H9 (cell line): ENCODE measurements around the gene CHAF1A. TPM values are rescaled to one million over a fixed set of nuclear protein-coding genes. Genes with fewer than 3 reads are reported as not detected.

Source experiments
- DNase-seq: peaks from one replicate; pipeline ENCODE4 v3.0.0-alpha.2; 2017
- H2AFZ ChIP-seq: one replicate; pipeline ENCODE4 v1.6.1; 2013; ENCODE audit warnings: mild to moderate bottlenecking, low read length, control low read depth, moderate library complexity
- H2AK5ac ChIP-seq: 2 replicates; pipeline ENCODE4 v1.6.1; 2013; ENCODE audit warnings: low read length, control low read depth, mixed read lengths; ENCODE audit not compliant: insufficient read length
- H2BK120ac ChIP-seq: one replicate; pipeline ENCODE4 v1.6.1; 2013; ENCODE audit warnings: low read depth, mild to moderate bottlenecking, low read length, control low read depth, inconsistent platforms; ENCODE audit not compliant: poor library complexity, severe bottlenecking
- H2BK12ac ChIP-seq: 2 replicates; pipeline ENCODE4 v1.6.1; 2013; ENCODE audit warnings: low read length, control low read depth, mixed read lengths, low read depth; ENCODE audit not compliant: insufficient read length
- H2BK15ac ChIP-seq: 2 replicates; pipeline ENCODE4 v1.6.1; 2013; ENCODE audit warnings: low read depth, low read length, control low read depth
- H2BK20ac ChIP-seq: one replicate; pipeline ENCODE4 v1.6.1; 2013; ENCODE audit warnings: low read depth, mild to moderate bottlenecking, low read length, control low read depth, inconsistent platforms; ENCODE audit not compliant: poor library complexity, severe bottlenecking
- H2BK5ac ChIP-seq: 2 replicates; pipeline ENCODE4 v1.6.1; 2013; ENCODE audit warnings: low read length, control low read depth, mixed read lengths; ENCODE audit not compliant: insufficient read length
- H3K14ac ChIP-seq: 2 replicates; pipeline ENCODE4 v1.6.1; 2013; ENCODE audit warnings: low read length, control low read depth; ENCODE audit not compliant: insufficient read depth
- H3K18ac ChIP-seq: 2 replicates; pipeline ENCODE4 v1.6.1; 2013; ENCODE audit warnings: low read depth, mild to moderate bottlenecking, mixed read lengths, low read length, control low read depth; ENCODE audit not compliant: insufficient read length
- H3K23ac ChIP-seq: 2 replicates; pipeline ENCODE4 v1.6.1; 2013; ENCODE audit warnings: low read length, control low read depth, mixed read lengths, low read depth; ENCODE audit not compliant: insufficient read length
- H3K23me2 ChIP-seq: 2 replicates; pipeline ENCODE4 v1.6.1; 2013; ENCODE audit warnings: low read depth, mild to moderate bottlenecking, mixed read lengths, low read length, control low read depth; ENCODE audit not compliant: insufficient read length, poor library complexity, severe bottlenecking
- H3K27ac ChIP-seq: 2 replicates; pipeline ENCODE4 v1.5.1; 2013; ENCODE audit warnings: low read length, control low read depth, mixed read lengths, low read depth; ENCODE audit not compliant: insufficient read length
- H3K27me3 ChIP-seq: 2 replicates; pipeline ENCODE4 v1.6.1; 2013; ENCODE audit warnings: low read length, control low read depth, inconsistent platforms; ENCODE audit not compliant: insufficient read depth
- H3K4ac ChIP-seq: 2 replicates; pipeline ENCODE4 v1.6.1; 2013; ENCODE audit warnings: low read depth, mild to moderate bottlenecking, control low read depth, inconsistent platforms, low read length, moderate library complexity
- H3K4me1 ChIP-seq: 2 replicates; pipeline ENCODE4 v1.6.1; 2013; ENCODE audit warnings: low read length, control low read depth, inconsistent platforms; ENCODE audit not compliant: insufficient read depth
- H3K4me2 ChIP-seq: 2 replicates; pipeline ENCODE4 v1.6.1; 2013; ENCODE audit warnings: low read length, control low read depth, mixed read lengths; ENCODE audit not compliant: insufficient read length, insufficient read depth
- H3K56ac ChIP-seq: 2 replicates; pipeline ENCODE4 v1.6.1; 2013; ENCODE audit warnings: low read depth, mild to moderate bottlenecking, mixed read lengths, low read length, control low read depth; ENCODE audit not compliant: insufficient read length
- H3K79me1 ChIP-seq: 2 replicates; pipeline ENCODE4 v1.6.1; 2013; ENCODE audit warnings: low read depth, mild to moderate bottlenecking, moderate library complexity, low read length, control low read depth, inconsistent platforms; ENCODE audit not compliant: insufficient read depth, poor library complexity, severe bottlenecking
- H3K79me2 ChIP-seq: 2 replicates; pipeline ENCODE4 v1.6.1; 2013; ENCODE audit warnings: low read length, control low read depth, inconsistent platforms; ENCODE audit not compliant: insufficient read depth
- H3K9ac ChIP-seq: 2 replicates; pipeline ENCODE4 v1.6.1; 2013; ENCODE audit warnings: low read length, control low read depth, mixed read lengths; ENCODE audit not compliant: insufficient read length; ENCODE audit errors: extremely low read depth
- H3K9me3 ChIP-seq: one replicate; pipeline ENCODE4 v1.6.1; 2013; ENCODE audit warnings: low read depth, low read length, inconsistent platforms; ENCODE audit not compliant: control insufficient read depth
- H3T11ph ChIP-seq: one replicate; pipeline ENCODE4 v1.6.1; 2013; ENCODE audit warnings: mild to moderate bottlenecking, low read length, control low read depth, inconsistent platforms
- H4K20me1 ChIP-seq: one replicate; pipeline ENCODE4 v1.6.1; 2013; ENCODE audit not compliant: control insufficient read depth, insufficient read length, insufficient read depth
- H4K5ac ChIP-seq: 2 replicates; pipeline ENCODE4 v1.6.1; 2013; ENCODE audit warnings: low read depth, mild to moderate bottlenecking, mixed read lengths, low read length, control low read depth; ENCODE audit not compliant: insufficient read length
- H4K8ac ChIP-seq: replicated peaks from 2 replicates; pipeline ENCODE4 v1.6.1; 2013; ENCODE audit warnings: low read length, control low read depth, mixed read lengths, low read depth; ENCODE audit not compliant: insufficient read length
- H4K91ac ChIP-seq: 2 replicates; pipeline ENCODE4 v1.6.1; 2013; ENCODE audit warnings: low read depth, mild to moderate bottlenecking, moderate library complexity, mixed read lengths, low read length, control low read depth; ENCODE audit not compliant: insufficient read length
- H3K27ac Mint-ChIP-seq, 3 experiments: 2 replicates in 2 of 3; 3 replicates in 1 of 3; pipeline ENCODE4 v1.8.0; 2020 to 2021; ENCODE audit warnings: mixed read lengths in 3 of 3, mild to moderate bottlenecking in 1 of 3, moderate library complexity in 1 of 3
- H3K27me3 Mint-ChIP-seq: 2 replicates; pipeline ENCODE4 v1.8.0; 2021; ENCODE audit warnings: low read depth, mild to moderate bottlenecking, moderate library complexity, mixed read lengths
- H3K36me3 Mint-ChIP-seq, 3 experiments: 2 replicates in 2 of 3; 3 replicates in 1 of 3; pipeline ENCODE4 v1.8.0; 2020 to 2021; ENCODE audit warnings: low read depth in 3 of 3, mixed read lengths in 3 of 3; ENCODE audit not compliant: insufficient read depth in 1 of 3
- H3K4me1 Mint-ChIP-seq, 2 experiments: 2 replicates each; pipeline ENCODE4 v1.8.0; 2020; ENCODE audit warnings: mixed read lengths in 2 of 2
- H3K4me3 Mint-ChIP-seq, 2 experiments: 2 replicates in 1 of 2; 3 replicates in 1 of 2; pipeline ENCODE4 v1.8.0; 2020 to 2021; ENCODE audit warnings: mild to moderate bottlenecking in 2 of 2, mixed read lengths in 2 of 2, moderate library complexity in 1 of 2
- H3K9me3 Mint-ChIP-seq, 2 experiments: 2 replicates in 1 of 2; 3 replicates in 1 of 2; pipeline ENCODE4 v1.8.0; 2020; ENCODE audit warnings: mild to moderate bottlenecking in 2 of 2, mixed read lengths in 2 of 2, moderate library complexity in 1 of 2
- CTCF ChIP-seq: fragments of 200-600 bp; sonication (generic); conservative IDR thresholded peaks from 3 replicates; pipeline ENCODE4 v1.8.0; 2021; ENCODE audit warnings: antibody characterized with exemption, mild to moderate bottlenecking
- WGBS: extraction: QIAGEN DNeasy Blood & Tissue Kit; methylation state at CpG from one replicate; pipeline ENCODE4 v1.1.7; 2013; ENCODE audit warnings: missing lambda C conversion rate, low lambda C conversion rate, mixed read lengths; ENCODE audit not compliant: insufficient read length; ENCODE audit errors: extremely low coverage; 5-methylcytosine and 5-hydroxymethylcytosine counted together
- total RNA-seq: library from RNA; stranded (reverse); gene quantifications from 2 replicates; pipeline ENCODE4 v1.2.1, GENCODE V29; 2021

CHAF1A gene
- total RNA-seq, 1 experiment from 2014 or later, result 143 TPM

- no peak overlapping the region for H2BK20ac ChIP-seq
- no CpG with 5 or more reads among the region's 28 CpGs for WGBS
These were observed 45.1 kb downstream of the CHAF1A start for GRCh38 chr19:4447327-4448146.

More at GRCh38 chr19:4447327-4448146, 45.1 kb downstream of the CHAF1A start:
- Histone ChIP-seq H2BK5ac (no peak overlapping the region), H3K4me1 (no peaks in the 10 kb centered on the region), H3K56ac (no peak overlapping the region), H3K14ac (no peak overlapping the region), H3K23ac (no peak overlapping the region), H4K8ac (no peak overlapping the region), H3K9me3 (no peaks in the 10 kb centered on the region), H2AK5ac (no peak overlapping the region), H3K9ac (no peak overlapping the region), H3K27me3 (no peaks in the 10 kb centered on the region), H3T11ph (no peak overlapping the region), H3K4ac (no peak overlapping the region), H2BK15ac (no peak overlapping the region), H4K91ac (no peak overlapping the region), H2AFZ (no peak overlapping the region), H2BK12ac (no peak overlapping the region), H3K79me2 (no peaks in the 10 kb centered on the region), H3K23me2 (no peaks in the 10 kb centered on the region), H4K5ac (no peak overlapping the region), H4K20me1 (no peaks in the 10 kb centered on the region), H3K27ac (no peak overlapping the region), H2BK120ac (no peak overlapping the region), H3K4me2 (no peak overlapping the region), H3K18ac (no peak overlapping the region), H3K79me1 (no peaks in the 10 kb centered on the region)
- no peaks in the 10 kb centered on the region; the same call in 1 of the 2 replicates for H3K27me3 Mint-ChIP-seq
- no peak for DNase-seq
- 0 out of 3 replicates have a peak, but pooled peaks have one; percentile 15 for TF ChIP-seq CTCF
- no peaks in the 10 kb centered on the region for H3K4me1 Mint-ChIP-seq
- peaks cover 15 to 61% (median 37%) of the 10 kb centered on the region in 3 experiments; a peak in 6 of 7 replicates for H3K36me3 Mint-ChIP-seq
- peak overlapping the region in 1 of 3 experiments; percentile 76; a peak in 2 of 7 replicates for H3K27ac Mint-ChIP-seq
- H3K4me3 Mint-ChIP-seq, result no peak overlapping the region
- no peaks in the 10 kb centered on the region for H3K9me3 Mint-ChIP-seq
